GM12892 (cell line): ENCODE measurements around the gene PPM1L.

Experiments used
- POLR2A ChIP-seq: IDR thresholded peaks from 2 replicates; pipeline ENCODE4 v1.6.1; 2011; ENCODE audit warnings: low read depth, low read length, control low read depth
- POLR2AphosphoS5 ChIP-seq: IDR thresholded peaks from 2 replicates; pipeline ENCODE4 v1.6.1; 2011; ENCODE audit warnings: low read depth, low read length, control low read depth
- TAF1 ChIP-seq: IDR thresholded peaks from 2 replicates; pipeline ENCODE4 v1.6.1; 2011; ENCODE audit warnings: low read depth, mild to moderate bottlenecking, control low read depth, low read length, borderline replicate concordance

- TF ChIP-seq POLR2AphosphoS5 (no peak), TAF1 (no peak), POLR2A (no peak)
These were observed 224.7 kb downstream of the PPM1L start for GRCh38 chr3:160980740-160981139.
